Activated CD8-positive, alpha-beta memory T cell treated with anti-CD3 and anti-CD28 coated beads, Interleukin-2, amount 10 ng/mL, durations not matched to agents 7 days and 5 days (primary cell): Measurements from ENCODE around the gene CYP27B1. TPM values are rescaled to one million over a fixed set of nuclear protein-coding genes. Genes with fewer than 3 reads are reported as not detected.
"Not testable (repeated sequence)": the region's sequence is repeated elsewhere in the genome, so short reads cannot be mapped to it uniquely, and the experiment has no call there.

Experiments used
- ATAC-seq: fragments of 150-1000 bp; cut with Tn5 transposase; one replicate; pipeline ENCODE4 v1.10.0; 2021; ENCODE audit warnings: moderate library complexity
- CTCF ChIA-PET: fragments of 350-600 bp; sonication (Branson Sonifier 250); formaldehyde crosslinking; loops from one replicate; lab custom pipeline; 2021; ENCODE audit warnings: antibody characterized with exemption; lab: Charles Lee
- DNase-seq: peaks from one replicate; pipeline ENCODE4 v3.0.0-alpha.2; 2020
- H3K27ac Mint-ChIP-seq: one replicate; pipeline ENCODE4 v1.8.0; 2021; ENCODE audit warnings: mild to moderate bottlenecking, mixed read lengths
- H3K27me3 Mint-ChIP-seq: one replicate; pipeline ENCODE4 v1.8.0; 2021; ENCODE audit warnings: mixed read lengths
- H3K36me3 Mint-ChIP-seq: one replicate; pipeline ENCODE4 v1.8.0; 2021; ENCODE audit warnings: mild to moderate bottlenecking, mixed read lengths
- H3K4me1 Mint-ChIP-seq: one replicate; pipeline ENCODE4 v1.8.0; 2021; ENCODE audit warnings: mixed read lengths
- H3K4me3 Mint-ChIP-seq: one replicate; pipeline ENCODE4 v1.8.0; 2021; ENCODE audit warnings: mild to moderate bottlenecking, moderate library complexity, mixed read lengths
- H3K9me3 Mint-ChIP-seq: one replicate; pipeline ENCODE4 v1.8.0; 2022; ENCODE audit warnings: low read depth, mixed read lengths
- total RNA-seq, 2 experiments: library from RNA; stranded (reverse); gene quantifications; one replicate each; pipeline ENCODE4 v1.2.3, GENCODE V29; 2021

Gene CYP27B1
- total RNA-seq, 2 experiments from 2014 or later, result 4.5 to 5.4 TPM

- Mint-ChIP-seq H3K4me1 (peaks cover 2% of the 10 kb centered on the region), H3K36me3 (peaks cover 33% of the 10 kb centered on the region), H3K27me3 (no peaks in the 10 kb centered on the region), H3K27ac (peak overlapping the region; percentile 65), H3K4me3 (no peak overlapping the region), H3K9me3 (no peaks in the 10 kb centered on the region)
- DNase-seq (peak; percentile 40), ATAC-seq (no peak)
- CTCF ChIA-PET, result interaction anchor here (1.0 to 2.0 kb wide), 2 partner anchors 33 to 261 kb away, joined by 3 to 4 read pairs; no protein-coding TSS in a partner anchor
These were observed 42.6 kb downstream of the CYP27B1 start for GRCh38 chr12:57724003-57724935.

GRCh38 chr12:57723630-57723962, 43.3 kb downstream of the CYP27B1 start:
- DNase-seq (peak; percentile 38), ATAC-seq (no peak)
- peaks cover 32% of the 10 kb centered on the region for H3K36me3 Mint-ChIP-seq
- H3K27me3 Mint-ChIP-seq, result no peaks in the 10 kb centered on the region
- H3K4me3 Mint-ChIP-seq, result no peak overlapping the region
- peaks cover 2% of the 10 kb centered on the region for H3K4me1 Mint-ChIP-seq
- H3K9me3 Mint-ChIP-seq, result no peaks in the 10 kb centered on the region
- CTCF ChIA-PET, result interaction anchor here (1.0 to 1.1 kb wide), 2 partner anchors 8 to 260 kb away, joined by 3 read pairs; no protein-coding TSS in a partner anchor
- H3K27ac Mint-ChIP-seq, result peak overlapping the region; percentile 12

GRCh38 chr12:57722716-57723629, 43.9 kb downstream of the CYP27B1 start:
- Mint-ChIP-seq H3K36me3 (peaks cover 29% of the 10 kb centered on the region), H3K27ac (no peak overlapping the region)
- CTCF ChIA-PET, result interaction anchor here (0.8 to 1.1 kb wide), 4 partner anchors 9 to 260 kb away, joined by 3 to 4 read pairs (median 3); no protein-coding TSS in a partner anchor

GRCh38 chr12:57721846-57722608, 44.9 kb downstream of the CYP27B1 start:
- Mint-ChIP-seq H3K36me3 (peaks cover 23% of the 10 kb centered on the region), H3K27ac (peak overlapping the region; percentile 48)
- H3K27me3 Mint-ChIP-seq, H3K4me3 Mint-ChIP-seq, ATAC-seq, H3K4me1 Mint-ChIP-seq, H3K9me3 Mint-ChIP-seq: not testable (repeated sequence)
- DNase-seq, result peak; percentile 38
- CTCF ChIA-PET, result interaction anchor here (0.8 to 1.1 kb wide), 2 partner anchors 19 to 138 kb away, joined by 3 to 4 read pairs; no protein-coding TSS in a partner anchor

More at GRCh38 chr12:57722716-57723629, 43.9 kb downstream of the CYP27B1 start:
- Mint-ChIP-seq H3K27me3 (no peaks in the 10 kb centered on the region), H3K9me3 (no peaks in the 10 kb centered on the region), H3K4me1 (peaks cover 2% of the 10 kb centered on the region), H3K4me3 (no peak overlapping the region)
- DNase-seq (peak; percentile 38), ATAC-seq (no peak)

GRCh38 chr12:57720606-57721595, 46.0 kb downstream of the CYP27B1 start:
- peaks cover 19% of the 10 kb centered on the region for H3K36me3 Mint-ChIP-seq

GRCh38 chr12:57719777-57720605, 46.9 kb downstream of the CYP27B1 start:
- DNase-seq, result no peak
- Mint-ChIP-seq H3K4me1 (peaks cover 2% of the 10 kb centered on the region), H3K36me3 (peaks cover 22% of the 10 kb centered on the region)

More at GRCh38 chr12:57720606-57721595, 46.0 kb downstream of the CYP27B1 start:
- Mint-ChIP-seq H3K27me3 (no peaks in the 10 kb centered on the region), H3K27ac (no peak overlapping the region), H3K9me3 (no peaks in the 10 kb centered on the region), H3K4me3 (no peak overlapping the region), H3K4me1 (peaks cover 2% of the 10 kb centered on the region)
- ATAC-seq (no peak), DNase-seq (peak; percentile 32)
- CTCF ChIA-PET, result no interaction called here

GRCh38 chr12:57718641-57719528, 48.0 kb downstream of the CYP27B1 start:
- H3K4me3 Mint-ChIP-seq, result no peak overlapping the region
- no peaks in the 10 kb centered on the region for H3K27me3 Mint-ChIP-seq
- no peaks in the 10 kb centered on the region for H3K4me1 Mint-ChIP-seq
- CTCF ChIA-PET, result interaction anchor here (1.2 to 1.5 kb wide), 4 partner anchors 13 to 135 kb away, joined by 3 to 4 read pairs (median 3); no protein-coding TSS in a partner anchor
- peaks cover 21% of the 10 kb centered on the region for H3K36me3 Mint-ChIP-seq
- DNase-seq, result no peak
- H3K9me3 Mint-ChIP-seq, result no peaks in the 10 kb centered on the region
- ATAC-seq, result no peak
- peak overlapping the region; percentile 12 for H3K27ac Mint-ChIP-seq

More at GRCh38 chr12:57719777-57720605, 46.9 kb downstream of the CYP27B1 start:
- ATAC-seq, result no peak
- H3K4me3 Mint-ChIP-seq, result no peak overlapping the region
- no peaks in the 10 kb centered on the region for H3K9me3 Mint-ChIP-seq
- CTCF ChIA-PET, result interaction anchor here (1.2 to 1.5 kb wide), 3 partner anchors 16 to 136 kb away, joined by 3 to 4 read pairs (median 3); no protein-coding TSS in a partner anchor
- H3K27me3 Mint-ChIP-seq, result no peaks in the 10 kb centered on the region
- H3K27ac Mint-ChIP-seq, result peak overlapping the region; percentile 59

GRCh38 chr12:57717846-57718640, 48.8 kb downstream of the CYP27B1 start:
- peak overlapping the region; percentile 52 for H3K27ac Mint-ChIP-seq
- ATAC-seq (no peak), DNase-seq (no peak)
- no peaks in the 10 kb centered on the region for H3K9me3 Mint-ChIP-seq
- H3K27me3 Mint-ChIP-seq, result no peaks in the 10 kb centered on the region
- peaks cover 23% of the 10 kb centered on the region for H3K36me3 Mint-ChIP-seq
- CTCF ChIA-PET, result interaction anchor here (1.2 to 1.4 kb wide), 2 partner anchors 13 to 23 kb away, joined by 3 read pairs; no protein-coding TSS in a partner anchor
- no peak overlapping the region for H3K4me3 Mint-ChIP-seq
- no peaks in the 10 kb centered on the region for H3K4me1 Mint-ChIP-seq

- H3K4me1 Mint-ChIP-seq, result no peaks in the 10 kb centered on the region
- CTCF ChIA-PET, result no interaction called here
These were observed 49.7 kb downstream of the CYP27B1 start for GRCh38 chr12:57717131-57717530.

More at GRCh38 chr12:57717131-57717530, 49.7 kb downstream of the CYP27B1 start:
- no peak overlapping the region for H3K27ac Mint-ChIP-seq
- H3K36me3 Mint-ChIP-seq, result peaks cover 21% of the 10 kb centered on the region
- DNase-seq (no peak), ATAC-seq (no peak)
- no peaks in the 10 kb centered on the region for H3K9me3 Mint-ChIP-seq
- no peak overlapping the region for H3K4me3 Mint-ChIP-seq
- no peaks in the 10 kb centered on the region for H3K27me3 Mint-ChIP-seq
